HEK293 (cell line): ENCODE data around the gene HK2.
A peak's percentile ranks its signal among the peaks of the same experiment; 100 is the strongest.

Experiments used
- HOXA7 ChIP-seq: sonication (generic); formaldehyde crosslinking; IDR thresholded peaks from 2 replicates; pipeline ENCODE4 v1.8.1; 2022; ENCODE audit warnings: missing genetic modification reagents, borderline replicate concordance
- MEIS1 ChIP-seq: sonication (generic); formaldehyde crosslinking; IDR thresholded peaks from 2 replicates; pipeline ENCODE4 v1.8.1; 2022; ENCODE audit warnings: missing genetic modification reagents, mild to moderate bottlenecking, borderline replicate concordance
- PRDM1 ChIP-seq: fragments of 450-650 bp; formaldehyde crosslinking; IDR thresholded peaks from 2 replicates; pipeline ENCODE4; 2016; ENCODE audit warnings: missing biosample characterization, missing genetic modification characterization
- TRIM28 ChIP-seq: IDR thresholded peaks from 2 replicates; pipeline ENCODE4 v1.6.1; 2011; ENCODE audit warnings: low read length, control low read depth, borderline replicate concordance
- WT1 ChIP-seq: fragments of 450-650 bp; formaldehyde crosslinking; IDR thresholded peaks from 2 replicates; pipeline ENCODE4 v1.5.1; 2016; ENCODE audit warnings: missing biosample characterization, missing genetic modification characterization
- ZBTB11 ChIP-seq: fragments of 450-650 bp; formaldehyde crosslinking; conservative IDR thresholded peaks from 2 replicates; pipeline ENCODE4 v1.5.1; 2016; ENCODE audit warnings: low read depth, missing biosample characterization, missing genetic modification characterization
- ZBTB17 ChIP-seq: fragments of 450-650 bp; formaldehyde crosslinking; IDR thresholded peaks from 2 replicates; pipeline ENCODE4 v1.5.1; 2016; ENCODE audit warnings: missing biosample characterization, missing genetic modification characterization
- ZBTB26 ChIP-seq: fragments of 450-650 bp; formaldehyde crosslinking; optimal IDR thresholded peaks from 2 replicates; pipeline ENCODE3; 2016; ENCODE audit warnings: missing biosample characterization, mild to moderate bottlenecking, missing genetic modification characterization
- ZEB2 ChIP-seq: fragments of 450-650 bp; formaldehyde crosslinking; IDR thresholded peaks from 2 replicates; pipeline ENCODE4 v1.5.1; 2016; ENCODE audit warnings: missing biosample characterization, missing genetic modification characterization
- ZIC2 ChIP-seq: fragments of 450-650 bp; formaldehyde crosslinking; IDR thresholded peaks from 2 replicates; pipeline ENCODE4 v1.5.1; 2016; ENCODE audit warnings: missing biosample characterization, missing genetic modification characterization
- ZNF112 ChIP-seq: fragments of 450-650 bp; formaldehyde crosslinking; IDR thresholded peaks from 2 replicates; pipeline ENCODE4 v1.5.0; 2017; ENCODE audit warnings: missing biosample characterization, missing genetic modification characterization
- ZNF121 ChIP-seq: fragments of 450-650 bp; formaldehyde crosslinking; IDR thresholded peaks from 2 replicates; pipeline ENCODE4 v1.5.1; 2016; ENCODE audit warnings: missing biosample characterization, missing genetic modification characterization
- ZNF2 ChIP-seq: fragments of 450-650 bp; formaldehyde crosslinking; IDR thresholded peaks from 2 replicates; pipeline ENCODE4 v1.5.1; 2016; ENCODE audit warnings: missing biosample characterization, missing genetic modification characterization
- ZNF239 ChIP-seq: fragments of 450-650 bp; formaldehyde crosslinking; IDR thresholded peaks from 2 replicates; pipeline ENCODE4 v1.5.1; 2016; ENCODE audit warnings: missing biosample characterization, missing genetic modification characterization
- ZNF280D ChIP-seq: fragments of 450-650 bp; formaldehyde crosslinking; IDR thresholded peaks from 2 replicates; pipeline ENCODE4 v1.5.1; 2016; ENCODE audit warnings: missing biosample characterization, missing genetic modification characterization
- ZNF391 ChIP-seq: fragments of 450-650 bp; formaldehyde crosslinking; IDR thresholded peaks from 2 replicates; pipeline ENCODE4 v1.5.1; 2016; ENCODE audit warnings: low read depth, missing biosample characterization, missing genetic modification characterization, borderline replicate concordance
- ZNF394 ChIP-seq: fragments of 450-650 bp; formaldehyde crosslinking; IDR thresholded peaks from 2 replicates; pipeline ENCODE4 v1.5.1; 2016; ENCODE audit warnings: missing biosample characterization, missing genetic modification characterization, mild to moderate bottlenecking, moderate library complexity, borderline replicate concordance
- ZNF398 ChIP-seq: fragments of 450-650 bp; formaldehyde crosslinking; IDR thresholded peaks from 2 replicates; pipeline ENCODE4 v1.5.1; 2017; ENCODE audit warnings: missing biosample characterization, missing genetic modification characterization
- ZNF513 ChIP-seq: fragments of 450-650 bp; IDR thresholded peaks from 2 replicates; pipeline ENCODE4 v1.5.1; 2018; ENCODE audit warnings: missing biosample characterization, missing genetic modification characterization
- ZNF529 ChIP-seq: fragments of 450-650 bp; formaldehyde crosslinking; IDR thresholded peaks from 2 replicates; pipeline ENCODE4 v1.5.1; 2017; ENCODE audit warnings: missing genetic modification characterization, missing biosample characterization; ENCODE audit not compliant: insufficient replicate concordance
- ZNF610 ChIP-seq: fragments of 450-650 bp; formaldehyde crosslinking; IDR thresholded peaks from 2 replicates; pipeline ENCODE4 v1.5.1; 2016; ENCODE audit warnings: missing biosample characterization, missing genetic modification characterization, borderline replicate concordance
- ZNF624 ChIP-seq: fragments of 450-650 bp; formaldehyde crosslinking; IDR thresholded peaks from 2 replicates; pipeline ENCODE4 v1.5.1; 2017; ENCODE audit warnings: missing biosample characterization, missing genetic modification characterization
- ZNF629 ChIP-seq: fragments of 450-650 bp; formaldehyde crosslinking; IDR thresholded peaks from 2 replicates; pipeline ENCODE4 v1.5.1; 2017; ENCODE audit warnings: missing biosample characterization, missing genetic modification characterization
- ZNF645 ChIP-seq: fragments of 450-650 bp; formaldehyde crosslinking; IDR thresholded peaks from 2 replicates; pipeline ENCODE4; 2016; ENCODE audit warnings: missing biosample characterization, missing genetic modification characterization
- ZNF654 ChIP-seq: fragments of 450-650 bp; formaldehyde crosslinking; IDR thresholded peaks from 2 replicates; pipeline ENCODE4 v1.5.1; 2016; ENCODE audit warnings: low read depth, missing biosample characterization, missing genetic modification characterization
- ZNF664 ChIP-seq: fragments of 450-650 bp; formaldehyde crosslinking; IDR thresholded peaks from 2 replicates; pipeline ENCODE4 v1.5.1; 2016; ENCODE audit warnings: missing biosample characterization, missing genetic modification characterization
- ZNF777 ChIP-seq: fragments of 450-650 bp; formaldehyde crosslinking; IDR thresholded peaks from 2 replicates; pipeline ENCODE4 v1.5.1; 2017; ENCODE audit warnings: missing biosample characterization, missing genetic modification characterization, borderline replicate concordance
- ZSCAN23 ChIP-seq: fragments of 450-650 bp; formaldehyde crosslinking; IDR thresholded peaks from 2 replicates; pipeline ENCODE4 v1.5.1; 2016; ENCODE audit warnings: missing biosample characterization, missing genetic modification characterization

The HK2 gene

GRCh38 chr2:74831693-74832530 is 2.0 kb upstream of the HK2 start (continued):
- TF ChIP-seq ZNF529 (tag by site-specific recombination) (no peak), ZBTB26 (tag by site-specific recombination) (no peak), TRIM28 (no peak), ZNF513 (tag by site-specific recombination) (no peak), ZIC2 (no peak; the same call in 1 of the 2 replicates), ZNF394 (tag by site-specific recombination) (no peak; the same call in 1 of the 2 replicates), HOXA7 (CRISPR knock-in tag) (no peak), WT1 (tag by site-specific recombination) (no peak), PRDM1 (tag by site-specific recombination) (peak; percentile 45), ZNF398 (tag by site-specific recombination) (no peak), ZNF610 (tag by site-specific recombination) (no peak), ZNF654 (no peak), ZNF2 (no peak), ZEB2 (tag by site-specific recombination) (peak; percentile 63), ZNF112 (no peak), ZNF121 (no peak), ZNF624 (no peak), ZNF391 (tag by site-specific recombination) (no peak), ZNF239 (tag by site-specific recombination) (no peak), ZNF645 (tag by site-specific recombination) (no peak), ZNF280D (tag by site-specific recombination) (no peak), ZSCAN23 (tag by site-specific recombination) (no peak), ZBTB17 (tag by site-specific recombination) (peak; percentile 77), ZNF777 (tag by site-specific recombination) (no peak), ZNF664 (tag by site-specific recombination) (no peak), ZBTB11 (tag by site-specific recombination) (no peak), ZNF629 (tag by site-specific recombination) (peak; percentile 61), MEIS1 (CRISPR knock-in tag) (no peak)
